Panc1 (cell line): ENCODE data around the gene PRSS22.

Source experiments
- POLR2AphosphoS5 ChIP-seq: IDR thresholded peaks from 2 replicates; pipeline ENCODE4 v1.6.1; 2012; ENCODE audit warnings: mild to moderate bottlenecking, low read depth, low read length, moderate library complexity
- SIN3A ChIP-seq: IDR thresholded peaks from 2 replicates; pipeline ENCODE4 v1.6.1; 2012; ENCODE audit warnings: low read depth, mild to moderate bottlenecking, low read length, moderate library complexity, borderline replicate concordance; ENCODE audit not compliant: insufficient read depth
- TF ChIP-seq, protein P1 (sequence below): fragments of 450-650 bp; IDR thresholded peaks from 2 replicates; pipeline ENCODE4 v1.5.1; 2017; ENCODE audit warnings: mild to moderate bottlenecking

DNA sequence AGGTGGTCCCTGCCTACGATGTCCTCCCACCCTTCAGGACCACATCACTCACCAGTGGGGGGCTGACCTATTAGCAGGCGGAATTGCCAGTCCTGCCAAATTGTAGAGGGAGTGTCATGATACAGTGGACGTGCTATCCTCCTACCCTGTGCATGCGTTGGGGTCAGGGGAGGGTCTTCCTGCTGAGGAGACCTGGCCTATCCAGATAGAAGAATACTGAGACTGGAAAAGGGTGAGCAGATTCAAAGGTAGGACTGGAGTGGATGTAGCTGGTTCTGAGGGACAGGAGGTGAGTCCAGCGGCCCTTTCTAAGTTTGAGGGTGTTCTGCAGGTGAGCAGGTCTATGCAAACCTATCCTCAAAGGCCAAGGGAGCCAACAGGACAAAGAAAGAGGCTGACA lies 51.7 kb downstream of the PRSS22 start:
- TF ChIP-seq SIN3A (no peak), POLR2AphosphoS5 (no peak)
- TF ChIP-seq, protein P1, sequence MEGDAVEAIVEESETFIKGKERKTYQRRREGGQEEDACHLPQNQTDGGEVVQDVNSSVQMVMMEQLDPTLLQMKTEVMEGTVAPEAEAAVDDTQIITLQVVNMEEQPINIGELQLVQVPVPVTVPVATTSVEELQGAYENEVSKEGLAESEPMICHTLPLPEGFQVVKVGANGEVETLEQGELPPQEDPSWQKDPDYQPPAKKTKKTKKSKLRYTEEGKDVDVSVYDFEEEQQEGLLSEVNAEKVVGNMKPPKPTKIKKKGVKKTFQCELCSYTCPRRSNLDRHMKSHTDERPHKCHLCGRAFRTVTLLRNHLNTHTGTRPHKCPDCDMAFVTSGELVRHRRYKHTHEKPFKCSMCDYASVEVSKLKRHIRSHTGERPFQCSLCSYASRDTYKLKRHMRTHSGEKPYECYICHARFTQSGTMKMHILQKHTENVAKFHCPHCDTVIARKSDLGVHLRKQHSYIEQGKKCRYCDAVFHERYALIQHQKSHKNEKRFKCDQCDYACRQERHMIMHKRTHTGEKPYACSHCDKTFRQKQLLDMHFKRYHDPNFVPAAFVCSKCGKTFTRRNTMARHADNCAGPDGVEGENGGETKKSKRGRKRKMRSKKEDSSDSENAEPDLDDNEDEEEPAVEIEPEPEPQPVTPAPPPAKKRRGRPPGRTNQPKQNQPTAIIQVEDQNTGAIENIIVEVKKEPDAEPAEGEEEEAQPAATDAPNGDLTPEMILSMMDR: no peak
